HTERT RPE-1 (cell line): ENCODE data around the gene RXRA.

ENCODE experiments used
- in situ Hi-C: fragments of 300-500 bp; cut with MboI; formaldehyde crosslinking; loops from 4 replicates; pipeline ENCODE4 v1.14.3; 2020; ENCODE audit warnings: low sequenced_read_pairs

Gene RXRA

DNA sequence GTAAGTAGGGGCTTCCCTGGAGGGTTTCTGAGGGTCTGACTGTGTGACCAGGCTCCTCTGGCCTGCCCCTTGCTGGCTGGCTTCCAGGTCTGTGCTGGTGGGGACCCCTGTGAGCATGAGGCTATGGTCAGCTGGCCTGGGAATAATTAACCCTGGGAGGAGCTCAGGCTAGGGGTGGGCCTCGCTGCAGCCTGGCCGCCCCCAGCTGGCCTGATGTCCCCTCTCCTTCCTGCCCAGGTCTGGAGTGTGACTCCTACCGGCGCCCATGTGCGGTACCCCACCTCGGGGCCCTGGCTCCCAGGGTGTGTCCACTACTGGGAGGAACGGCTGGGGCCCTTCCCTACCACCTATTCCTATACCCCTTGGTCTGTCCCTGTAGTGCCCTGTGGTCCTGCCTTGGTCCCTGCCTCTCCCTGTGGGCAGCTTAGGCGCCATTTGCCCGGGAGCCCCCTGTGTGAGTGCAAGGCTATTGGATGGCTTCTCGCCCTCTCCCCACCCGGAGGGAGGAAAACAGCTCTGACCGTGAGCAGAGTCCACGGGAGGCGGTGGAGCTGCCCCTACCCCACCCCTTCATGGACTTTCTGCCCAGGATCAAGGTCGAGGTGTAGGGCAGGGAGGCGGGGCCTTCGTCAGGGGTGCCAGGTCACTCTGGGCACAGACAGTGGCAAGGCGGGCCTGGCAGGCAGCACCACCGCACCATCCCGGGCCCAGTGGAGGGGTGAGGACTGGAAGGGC lies 9.4 kb downstream of the RXRA start:
- in situ Hi-C loops = no loop called here

DNA sequence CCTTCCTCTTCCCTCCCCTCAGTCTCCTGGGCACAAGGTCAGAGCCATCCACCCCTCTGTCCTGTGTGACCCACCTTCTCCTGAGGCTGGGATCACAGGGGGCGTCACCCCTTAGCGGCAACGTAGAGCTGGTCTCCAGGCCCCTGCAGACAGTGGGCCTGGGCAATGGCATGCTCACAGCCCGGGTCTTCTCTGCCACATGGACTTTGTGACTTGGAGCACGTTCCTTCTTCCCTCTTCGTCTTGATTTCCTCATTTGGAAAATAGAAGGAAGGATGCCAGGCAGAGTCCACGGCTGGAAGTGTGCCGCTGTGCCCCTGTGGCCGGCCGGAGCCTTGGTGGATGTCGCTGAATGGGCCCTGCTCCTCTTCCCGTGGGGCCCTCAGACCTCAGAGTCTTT lies 10.0 kb downstream of the RXRA start:
- in situ Hi-C loops = no loop called here

DNA sequence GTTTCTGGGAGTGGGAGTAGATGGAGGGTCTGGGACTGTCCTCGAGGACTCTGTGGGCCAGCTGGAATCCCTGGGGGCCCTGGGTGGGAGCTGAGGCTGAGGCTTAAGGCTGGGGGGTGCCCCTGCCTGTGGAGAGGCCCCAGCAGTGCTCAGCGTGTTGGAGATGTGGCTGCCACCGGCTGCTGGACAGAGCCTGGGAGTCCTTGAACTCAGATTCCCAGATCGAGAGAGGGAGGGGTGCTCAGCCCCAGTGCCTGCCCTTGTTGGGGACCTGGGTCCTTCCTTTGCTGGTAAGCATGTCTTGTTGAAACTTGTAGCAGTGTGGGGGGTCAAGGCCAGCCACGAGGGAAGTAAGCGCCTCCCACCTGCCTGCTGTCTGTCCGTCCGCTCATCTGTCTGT lies 10.7 kb downstream of the RXRA start:
- in situ Hi-C loops = no loop called here

DNA sequence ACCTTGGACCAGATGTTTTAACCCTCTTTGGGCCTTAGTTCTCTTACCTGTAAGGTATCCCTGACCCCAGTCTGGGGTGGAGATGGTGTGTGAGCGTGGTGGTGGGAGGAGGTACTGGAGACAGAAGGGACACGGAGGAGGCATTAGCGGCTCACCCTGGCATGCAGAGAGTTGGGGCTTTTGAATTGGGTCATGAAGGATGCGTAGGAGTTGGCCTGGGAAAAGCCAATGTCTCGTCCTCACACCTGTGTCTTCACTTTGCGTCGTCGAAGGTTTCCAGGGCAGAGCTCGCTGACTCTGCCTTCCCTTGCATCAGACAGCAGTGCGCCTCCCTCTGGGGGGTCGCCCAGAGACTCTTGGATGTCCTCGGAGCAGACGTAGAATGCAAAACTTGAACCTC lies 11.2 kb downstream of the RXRA start:
- in situ Hi-C loops = no loop called here

DNA sequence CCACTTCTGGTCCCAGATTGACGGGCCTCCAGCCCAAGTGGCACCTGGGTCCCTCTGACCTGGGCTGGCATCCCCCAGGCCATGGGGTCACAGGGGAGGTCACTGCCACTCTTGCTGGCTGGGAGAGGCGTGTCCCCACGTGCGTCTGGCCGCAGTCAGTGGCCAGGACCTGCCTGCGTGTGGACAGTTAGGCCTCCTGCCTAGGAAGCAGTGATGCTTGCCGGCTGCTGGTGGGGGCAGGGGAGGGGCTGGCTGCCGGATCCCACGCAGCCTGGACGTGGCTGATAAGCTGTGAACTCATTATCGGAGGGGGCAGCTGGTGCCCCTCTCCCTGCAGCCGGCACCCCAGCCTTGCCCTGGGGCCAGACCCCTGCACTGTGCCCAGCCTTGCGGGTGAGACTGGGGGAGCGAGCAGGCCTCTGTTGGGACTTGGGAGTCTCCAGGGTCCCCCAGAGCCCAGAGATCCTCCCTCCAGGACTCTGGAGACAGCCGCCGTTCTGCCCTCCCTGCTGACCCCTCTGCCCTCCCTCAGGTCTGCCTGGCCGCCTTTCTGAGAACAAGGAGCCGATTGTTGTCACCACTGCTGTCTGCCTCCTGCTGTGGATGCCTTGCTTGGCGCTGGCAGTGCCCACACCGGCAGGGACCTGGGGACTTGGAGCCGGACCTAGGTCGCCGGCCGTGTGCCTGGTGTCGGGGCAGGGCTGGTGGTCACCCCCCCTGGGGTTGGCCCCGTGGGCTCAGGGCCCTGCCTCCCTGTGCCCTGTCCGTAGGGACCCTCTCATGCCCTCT lies 12.3 kb downstream of the RXRA start:
- in situ Hi-C loops = no loop called here

DNA sequence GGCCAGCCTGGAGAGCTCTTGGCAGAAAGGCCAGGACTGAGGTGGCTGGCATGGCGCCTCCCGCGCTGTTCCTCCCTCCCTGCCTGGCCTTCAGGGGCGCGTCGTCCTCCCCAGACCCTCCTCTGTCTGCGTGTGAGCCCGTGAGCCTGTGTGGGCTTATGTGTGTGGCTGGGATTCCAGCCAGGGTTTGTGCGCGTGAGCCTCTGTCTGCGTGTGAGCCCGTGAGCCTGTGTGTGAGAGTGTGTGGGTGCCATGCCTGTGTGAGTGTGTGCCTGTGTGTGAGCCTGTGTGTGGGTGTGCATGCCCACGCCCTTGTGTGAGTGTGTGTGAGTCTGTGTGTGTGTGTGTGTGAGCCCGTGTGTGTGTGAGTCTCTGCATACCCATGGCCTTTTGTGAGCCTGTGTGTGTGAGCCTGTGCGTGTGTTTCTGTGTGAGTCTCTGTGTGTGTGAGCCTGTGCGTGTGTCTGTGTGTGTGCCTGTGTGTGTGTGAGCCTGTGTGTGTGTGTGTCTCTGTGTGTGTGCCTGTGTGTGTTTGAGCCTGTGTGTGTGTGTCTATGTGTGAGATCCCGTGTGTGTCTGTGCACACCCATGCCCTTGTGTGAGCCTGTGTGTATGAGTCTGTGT lies 13.0 kb downstream of the RXRA start:
- in situ Hi-C loops = no loop called here

DNA sequence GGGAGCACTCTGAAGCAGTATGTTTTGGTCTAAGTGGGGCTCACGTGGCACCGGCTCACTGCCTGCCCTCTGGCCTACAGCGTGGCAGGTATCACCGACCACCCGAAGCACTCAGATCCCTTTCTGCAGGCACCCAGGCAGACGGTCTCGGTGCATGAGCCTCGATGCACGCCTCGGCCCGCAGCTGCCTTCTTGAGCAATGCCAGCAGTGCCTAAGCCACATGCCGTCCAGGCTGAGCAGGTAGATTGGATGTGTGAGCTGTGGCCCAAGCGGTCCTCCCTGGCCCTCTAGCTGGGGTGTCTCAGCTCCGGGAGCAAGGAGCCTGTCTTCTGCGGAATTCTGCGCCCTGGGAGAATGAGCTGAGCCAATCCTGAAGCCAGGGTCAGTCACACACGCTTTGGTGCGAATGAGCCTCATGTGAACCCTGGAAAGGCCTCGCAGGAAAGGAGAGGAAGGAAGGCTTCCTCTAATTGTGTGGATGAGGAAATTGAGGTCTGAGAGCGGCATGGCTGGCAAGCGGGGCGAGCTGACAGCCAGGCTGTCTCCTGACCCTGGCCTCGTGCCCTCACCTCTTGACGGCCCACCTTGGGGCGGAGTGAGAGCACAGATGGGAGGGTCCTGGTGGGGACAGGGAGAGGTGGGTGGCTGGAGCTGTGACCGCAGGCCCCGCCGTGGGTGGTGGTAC lies 14.4 kb downstream of the RXRA start:
- in situ Hi-C loops = no loop called here

DNA sequence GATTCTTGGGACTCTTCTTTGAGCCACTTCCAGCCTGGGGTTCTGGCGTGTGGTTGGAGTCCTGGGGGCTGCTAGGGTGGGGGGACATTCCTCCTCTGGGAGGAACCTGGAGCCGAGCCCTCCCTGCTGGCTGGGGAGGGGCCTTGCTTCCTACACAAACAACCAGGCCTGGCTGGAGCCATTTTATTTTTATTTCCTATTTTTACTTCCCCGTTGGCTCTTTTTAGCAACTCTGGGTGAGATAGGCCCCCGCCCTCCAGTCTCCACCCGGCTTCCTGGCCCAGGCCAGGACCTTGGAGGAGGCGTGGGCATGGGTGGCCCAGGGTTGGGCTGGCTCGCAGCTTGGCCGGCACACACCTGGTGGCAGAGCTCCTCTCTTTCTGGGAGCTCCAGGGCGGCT lies 15.1 kb downstream of the RXRA start:
- in situ Hi-C loops = no loop called here

DNA sequence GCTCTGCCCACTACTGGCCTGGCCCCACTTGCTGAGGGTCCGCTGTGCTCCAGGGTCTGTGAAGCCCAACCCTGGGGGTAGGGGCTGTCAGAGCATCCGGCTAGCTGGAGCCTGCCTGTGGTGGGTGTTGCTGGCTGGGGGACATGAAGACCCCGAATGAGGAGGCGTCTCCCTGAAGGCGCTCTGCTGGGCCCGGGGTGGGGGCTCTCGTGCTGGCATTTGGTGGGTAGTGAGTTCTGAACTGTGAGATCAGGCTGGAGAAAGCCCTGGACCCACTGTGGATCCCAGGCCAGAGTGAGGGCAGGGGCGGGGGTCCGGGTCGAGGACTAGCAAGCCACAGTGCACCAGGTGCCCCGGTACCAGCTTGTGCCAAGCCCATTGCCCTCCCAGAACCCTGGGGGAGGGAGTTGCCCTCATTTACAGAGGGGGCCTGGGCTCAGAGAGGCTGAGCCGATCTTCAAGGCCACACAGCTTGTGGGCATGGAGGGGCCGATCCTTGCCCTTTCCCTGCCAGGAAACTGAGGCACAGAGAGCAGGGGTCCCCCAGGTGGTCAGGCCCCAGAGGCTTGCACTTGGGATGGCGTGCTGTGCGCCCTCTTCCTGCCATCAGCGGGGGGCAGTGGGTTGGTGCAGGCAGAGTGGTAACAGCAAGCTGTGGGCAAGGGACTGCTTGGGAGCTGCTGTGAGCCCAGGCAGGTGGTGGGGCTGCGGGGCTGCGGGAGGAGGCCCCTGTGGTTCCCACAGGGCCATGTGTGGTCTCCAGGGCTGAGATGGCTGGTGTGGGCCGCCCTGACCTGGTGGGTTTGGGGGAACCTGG lies 15.9 kb downstream of the RXRA start:
- in situ Hi-C loops = no loop called here

DNA sequence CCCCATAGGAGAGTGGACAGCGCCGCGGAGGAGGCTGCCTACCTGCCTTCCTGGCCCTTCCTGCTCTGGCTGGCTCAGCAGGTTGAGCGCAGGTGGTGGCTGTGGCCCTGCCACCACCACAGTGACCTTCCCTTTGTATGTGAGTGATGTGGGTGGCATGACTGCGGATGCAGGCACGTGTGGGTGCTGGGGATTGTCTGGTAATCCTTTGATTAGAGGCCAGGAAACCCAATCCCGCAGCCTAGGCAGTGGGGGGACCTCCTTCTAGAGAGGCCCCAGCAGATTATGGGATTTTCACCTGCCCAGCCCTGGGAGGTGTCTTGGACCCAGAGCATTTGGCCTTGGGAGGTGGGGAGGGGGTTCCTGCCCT lies 16.5 kb downstream of the RXRA start:
- in situ Hi-C loops = no loop called here

DNA sequence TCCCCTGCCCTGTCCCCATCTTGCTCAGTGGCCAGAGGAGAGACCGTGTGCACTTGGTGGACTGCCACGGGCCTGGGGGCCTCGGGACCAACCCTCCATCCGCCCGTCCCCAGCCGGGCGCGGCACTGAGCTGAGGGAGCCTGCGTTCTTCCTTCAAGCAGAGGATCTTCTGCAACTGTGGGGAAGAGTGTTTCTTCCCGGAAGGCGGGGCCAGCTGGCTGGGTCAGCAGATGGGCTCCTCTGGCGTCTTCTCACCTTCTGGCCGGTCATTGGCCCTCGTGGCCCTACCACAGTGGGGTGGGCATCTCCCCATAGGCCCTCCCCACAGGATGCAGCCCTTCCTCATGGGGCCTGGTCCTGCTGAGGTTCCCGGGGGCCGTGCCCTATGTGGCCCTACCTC lies 17.4 kb downstream of the RXRA start:
- in situ Hi-C loops = no loop called here

DNA sequence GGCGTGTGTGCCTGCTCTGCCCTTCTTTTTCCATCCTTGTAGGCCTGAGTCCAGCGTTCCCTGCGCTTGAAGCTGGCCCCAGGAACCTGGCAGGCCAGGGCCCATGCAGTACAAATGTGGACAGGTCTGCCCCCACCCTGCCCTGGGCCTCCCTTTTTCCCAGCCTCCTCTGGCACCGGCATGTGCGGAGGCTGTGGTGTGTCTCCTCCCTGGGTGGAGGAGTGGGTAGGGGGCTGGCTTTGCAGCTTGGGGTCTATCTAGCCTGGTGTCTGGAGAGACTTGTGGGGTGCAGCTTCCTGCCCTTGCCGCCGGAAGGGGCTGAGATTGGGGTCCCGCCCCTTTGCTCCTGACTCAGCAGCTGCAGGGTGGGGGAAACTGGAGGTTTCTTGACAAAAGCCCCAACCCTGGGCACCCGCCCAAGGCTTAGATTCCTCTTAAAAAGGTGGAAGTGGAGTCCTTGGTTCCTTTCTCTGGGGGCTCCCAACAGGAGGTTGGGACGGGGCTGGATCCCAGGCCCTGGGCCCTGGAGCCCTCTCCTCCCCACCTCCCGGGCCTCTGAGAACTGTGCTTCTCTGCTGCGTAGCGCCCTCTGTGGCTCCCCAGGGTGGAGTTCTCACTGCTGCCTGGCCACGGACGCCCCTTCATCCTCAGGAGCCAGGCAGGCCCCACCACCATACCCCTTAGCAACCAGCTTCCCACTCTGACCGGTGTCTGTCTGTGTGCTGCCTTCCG lies 18.0 kb downstream of the RXRA start:
- in situ Hi-C loops = no loop called here

DNA sequence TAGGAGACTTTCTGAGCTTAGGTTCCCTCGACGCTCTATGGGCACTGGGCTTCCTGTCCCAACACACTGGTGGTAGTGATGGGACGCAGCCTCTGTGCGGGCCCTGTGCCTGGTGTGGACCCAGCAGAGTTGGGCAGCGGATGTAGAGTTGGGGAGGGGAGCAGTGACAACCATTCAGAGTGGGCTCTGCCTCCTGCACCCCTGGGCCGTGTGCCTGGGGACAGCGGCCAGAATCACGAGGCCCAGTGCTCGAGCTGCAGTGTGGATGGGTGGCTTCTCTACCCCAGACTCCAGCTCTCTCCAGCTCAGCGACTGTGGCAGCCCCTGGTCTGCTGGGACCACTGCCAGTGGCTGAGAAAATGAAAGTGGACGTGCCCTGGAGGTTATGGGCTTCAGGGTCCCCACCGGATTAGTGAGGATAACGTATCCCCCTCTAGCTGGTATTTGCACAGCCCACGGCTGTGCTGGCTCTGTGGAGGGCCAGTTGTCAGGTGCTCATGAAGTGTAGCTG lies 18.6 kb downstream of the RXRA start:
- in situ Hi-C loops = no loop called here

DNA sequence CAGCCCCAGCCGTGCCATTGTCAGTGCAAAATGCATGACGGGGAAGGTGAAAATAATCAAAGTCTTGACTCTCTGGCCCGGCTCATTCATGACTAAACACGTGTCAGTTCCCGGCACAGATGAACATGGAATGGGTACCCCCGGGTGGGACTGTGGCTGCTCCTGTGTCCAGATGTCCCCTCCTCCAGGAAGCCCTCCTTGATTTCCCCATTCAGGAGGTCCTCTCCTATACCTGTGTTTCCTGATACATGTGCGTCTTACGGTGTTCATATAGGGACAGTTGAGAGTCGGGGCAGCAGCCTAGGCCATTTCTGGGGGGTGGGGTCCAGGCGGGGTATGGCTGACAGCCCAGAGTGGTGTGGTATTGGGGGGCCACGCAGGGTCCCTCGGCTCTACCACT lies 19.5 kb downstream of the RXRA start:
- in situ Hi-C loops = no loop called here

DNA sequence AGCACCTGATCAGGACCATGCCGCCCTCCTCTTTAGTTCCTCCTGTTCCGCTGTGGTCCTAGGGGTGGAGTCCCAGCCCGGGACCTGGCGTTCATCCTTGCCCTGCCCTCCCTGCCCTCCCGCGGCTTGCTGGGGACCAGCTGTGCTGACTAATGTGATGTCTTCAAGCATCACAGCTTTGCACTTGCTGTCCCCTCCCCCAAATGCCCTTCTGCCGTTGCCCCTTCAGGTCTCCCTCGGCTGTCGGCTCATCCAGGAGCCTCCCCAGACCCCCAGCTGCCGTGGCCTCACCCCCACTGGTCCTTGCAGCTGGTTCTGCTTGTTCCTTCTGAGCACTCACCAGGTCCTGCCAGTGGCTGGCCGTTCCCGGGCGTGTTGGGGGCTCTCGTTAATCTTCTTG lies 19.9 kb downstream of the RXRA start:
- in situ Hi-C loops = no loop called here

DNA sequence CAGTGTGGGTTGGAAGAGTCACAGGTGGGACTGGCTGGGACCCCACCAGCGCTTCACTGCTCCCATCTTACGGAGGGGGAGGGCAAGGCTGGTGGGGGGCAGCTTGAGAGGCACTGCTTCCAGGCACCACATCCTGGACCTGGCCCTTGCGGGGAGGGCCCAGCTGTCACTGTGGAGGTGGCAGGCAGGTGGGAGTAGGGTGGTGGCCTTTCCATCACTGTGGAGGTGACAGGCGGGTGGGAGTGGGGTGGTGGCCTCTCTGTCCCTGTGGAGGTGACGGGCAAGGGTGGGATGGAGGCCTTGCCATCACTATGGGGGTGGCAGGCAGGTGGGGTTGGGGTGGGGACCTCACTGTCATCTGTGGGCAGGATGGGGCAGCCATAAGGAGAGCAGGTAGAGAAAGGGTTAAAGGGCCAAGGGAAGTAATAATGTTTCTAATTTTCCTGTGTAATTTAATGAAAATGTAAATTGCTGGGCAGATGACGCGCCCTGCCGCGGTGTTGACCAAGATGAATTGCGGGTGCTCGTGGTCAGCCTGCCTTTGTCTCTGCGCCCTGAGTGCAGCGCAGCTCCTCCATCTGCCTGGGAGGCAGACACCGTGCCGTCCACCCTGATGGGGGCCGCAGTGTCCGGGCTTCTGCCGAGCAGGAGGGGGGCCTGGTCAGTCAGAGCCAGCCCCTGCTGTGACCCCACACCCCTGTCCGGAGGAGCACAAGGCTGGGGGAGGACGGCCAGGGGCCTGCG lies 20.8 kb downstream of the RXRA start:
- in situ Hi-C loops = no loop called here

DNA sequence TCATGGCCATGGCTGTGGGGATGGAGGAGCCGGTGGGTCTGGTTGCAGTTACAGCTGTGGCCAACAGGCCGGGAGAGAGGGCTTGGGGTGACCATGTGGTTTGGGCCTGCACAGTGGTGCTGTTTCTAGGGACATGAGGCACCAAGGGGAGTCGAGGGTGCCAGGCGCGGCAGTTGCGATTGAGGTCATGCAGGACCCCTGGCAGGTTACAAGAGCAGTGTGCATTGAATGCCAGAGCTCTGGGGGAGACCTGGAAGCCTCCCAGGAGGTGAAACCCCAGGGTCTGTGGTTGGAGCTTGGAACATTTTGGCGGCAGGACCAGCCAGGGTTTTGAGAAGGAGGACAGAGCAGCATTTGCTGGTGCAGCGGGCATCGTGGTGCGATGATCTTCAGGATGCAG lies 21.7 kb downstream of the RXRA start:
- in situ Hi-C loops = no loop called here

DNA sequence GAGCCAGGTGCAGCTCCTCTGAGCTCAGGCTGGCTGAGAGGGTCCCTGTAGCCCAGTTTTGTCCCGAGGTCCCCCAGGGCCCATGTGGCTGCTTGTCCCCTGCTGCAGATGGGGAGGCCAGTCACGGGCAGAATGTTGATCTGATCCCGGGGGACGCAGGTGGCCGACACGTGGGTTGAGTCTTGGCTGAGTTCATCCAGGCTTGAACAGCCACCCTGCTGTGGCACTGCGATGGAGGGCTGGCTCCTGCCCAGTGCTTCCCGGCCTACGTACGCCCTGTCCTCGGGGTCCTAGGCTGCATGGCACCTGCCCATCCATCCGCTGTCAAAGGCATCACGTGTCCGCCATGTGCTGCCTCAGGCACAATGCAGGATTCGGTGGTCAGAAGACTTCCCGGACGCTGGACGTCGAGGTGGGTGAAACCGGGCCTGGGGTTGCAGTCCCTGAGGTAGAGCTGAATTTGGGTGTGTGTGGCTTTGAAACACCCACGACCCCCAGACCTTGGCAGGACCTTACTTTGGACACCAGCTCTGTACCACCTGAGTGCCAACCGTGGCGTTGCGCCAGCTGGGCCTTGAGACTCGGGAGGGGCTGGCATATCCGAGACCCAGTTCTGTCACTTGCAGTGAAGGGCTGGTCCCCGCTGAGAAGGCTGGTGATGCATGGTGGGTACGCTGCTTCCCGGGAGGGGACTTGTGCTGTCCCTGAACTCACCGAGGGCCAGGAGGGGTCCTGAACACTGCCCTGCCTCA lies 22.3 kb downstream of the RXRA start:
- in situ Hi-C loops = no loop called here

DNA sequence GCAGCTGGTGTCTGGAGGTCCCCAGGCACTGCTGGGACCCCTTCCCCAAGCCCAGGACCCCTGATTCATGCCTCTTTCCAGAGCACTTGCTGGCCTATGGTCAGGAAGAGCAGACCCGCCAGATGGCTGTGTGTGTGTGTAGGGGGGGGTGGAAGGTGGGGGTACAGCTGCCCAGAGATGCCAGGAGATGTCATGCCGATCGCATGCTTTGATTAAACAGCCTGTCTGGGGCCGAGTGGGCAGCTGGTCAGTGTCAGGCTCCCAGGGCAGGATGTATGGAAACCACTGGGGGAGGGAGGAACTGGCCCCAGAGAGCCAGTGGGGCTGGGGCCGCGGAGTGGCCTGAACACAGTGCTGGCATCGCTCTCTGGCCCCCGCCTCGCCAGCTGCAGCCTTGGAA lies 23.7 kb downstream of the RXRA start:
- in situ Hi-C loops = no loop called here
